Activated CD8-positive, alpha-beta T cell treated with anti-CD3 and anti-CD28 coated beads for 36 hours (primary cell): ENCODE measurements around the gene TMEM229B. TPM values are rescaled to one million over a fixed set of nuclear protein-coding genes. Genes with fewer than 3 reads are reported as not detected.

ENCODE experiments used
- ATAC-seq: fragments of 200-7000 bp; cut with Tn5 transposase; one replicate; pipeline ENCODE4 v1.10.0; 2021; ENCODE audit warnings: mild to moderate bottlenecking, moderate library complexity
- CTCF ChIA-PET: fragments of 350-600 bp; sonication (Branson Sonifier 250); formaldehyde crosslinking; loops from one replicate; lab custom pipeline; 2021; ENCODE audit warnings: antibody characterized with exemption; lab: Charles Lee
- POLR2A ChIA-PET: fragments of 350-600 bp; sonication (Branson Sonifier 250); formaldehyde crosslinking; loops from one replicate; lab custom pipeline; 2021; ENCODE audit warnings: antibody characterized with exemption; lab: Charles Lee
- DNase-seq: peaks from one replicate; pipeline ENCODE4 v3.0.0-alpha.2; 2020
- H3K27ac Mint-ChIP-seq: one replicate; pipeline ENCODE4 v1.8.0; 2021; ENCODE audit warnings: mild to moderate bottlenecking, mixed read lengths
- H3K27me3 Mint-ChIP-seq: one replicate; pipeline ENCODE4 v1.8.0; 2021; ENCODE audit warnings: mixed read lengths
- H3K36me3 Mint-ChIP-seq: one replicate; pipeline ENCODE4 v1.8.0; 2021; ENCODE audit warnings: low read depth, mixed read lengths
- H3K4me1 Mint-ChIP-seq: one replicate; pipeline ENCODE4 v1.8.0; 2021; ENCODE audit warnings: low read depth, mixed read lengths
- H3K4me3 Mint-ChIP-seq: one replicate; pipeline ENCODE4 v1.8.0; 2021; ENCODE audit warnings: mild to moderate bottlenecking, moderate library complexity, mixed read lengths
- H3K9me3 Mint-ChIP-seq: one replicate; pipeline ENCODE4 v1.8.0; 2021; ENCODE audit warnings: mixed read lengths
- CTCF ChIP-seq: fragments of 200-600 bp; IDR thresholded peaks from one replicate; pipeline ENCODE4 v1.8.0; 2022; ENCODE audit warnings: antibody characterized with exemption, mild to moderate bottlenecking
- intact Hi-C: fragments of 100-400 bp; cut with micrococcal nuclease; formaldehyde crosslinking; loops from one replicate; pipeline ENCODE4 v1.10.0; 2022
- total RNA-seq, 2 experiments: library from RNA; stranded (reverse); gene quantifications; one replicate each; pipeline ENCODE4 v1.2.3, GENCODE V29; 2021

TMEM229B gene
- total RNA-seq, 2 experiments from 2014 or later, result 1.6 to 2.3 TPM

GRCh38 chr14:67474366-67474765 is 14.2 kb downstream of the TMEM229B start:
- no peak for TF ChIP-seq CTCF
- Mint-ChIP-seq H3K27me3 (no peaks in the 10 kb centered on the region), H3K27ac (peak overlapping the region; percentile 8), H3K4me3 (no peak overlapping the region), H3K36me3 (peaks cover 4% of the 10 kb centered on the region), H3K4me1 (peaks cover 10% of the 10 kb centered on the region), H3K9me3 (no peaks in the 10 kb centered on the region)
- ChIA-PET POLR2A (no interaction called here), CTCF (no interaction called here)
- ATAC-seq (no peak), DNase-seq (no peak)
- intact Hi-C loops, result no loop called here

- no peak for TF ChIP-seq CTCF
- Mint-ChIP-seq H3K4me3 (no peak overlapping the region), H3K27me3 (no peaks in the 10 kb centered on the region), H3K36me3 (peaks cover 4% of the 10 kb centered on the region), H3K9me3 (no peaks in the 10 kb centered on the region), H3K4me1 (peaks cover 10% of the 10 kb centered on the region), H3K27ac (no peak overlapping the region)
- DNase-seq, result no peak
- intact Hi-C loops, result no loop called here
- ATAC-seq, result no peak
- POLR2A ChIA-PET, result no interaction called here
- CTCF ChIA-PET, result no interaction called here
Observed at GRCh38 chr14:67473290-67474082, 15.0 kb downstream of the TMEM229B start.

- CTCF ChIA-PET, result interaction anchor here (0.9 kb wide), 2 partner anchors 10 to 44 kb away, joined by 3 to 4 read pairs; no protein-coding TSS in a partner anchor
- intact Hi-C loops, result no loop called here
- H3K4me1 Mint-ChIP-seq, result peaks cover 10% of the 10 kb centered on the region
- DNase-seq (no peak), ATAC-seq (no peak)
- peaks cover 4% of the 10 kb centered on the region for H3K36me3 Mint-ChIP-seq
- no peak overlapping the region for H3K4me3 Mint-ChIP-seq
- no peak overlapping the region for H3K27ac Mint-ChIP-seq
- H3K27me3 Mint-ChIP-seq, result no peaks in the 10 kb centered on the region
- H3K9me3 Mint-ChIP-seq, result no peaks in the 10 kb centered on the region
- no peak for TF ChIP-seq CTCF
- POLR2A ChIA-PET, result interaction anchor here (0.5 kb wide), 1 partner anchor 26 kb away, joined by 3 read pairs; no protein-coding TSS in a partner anchor
Observed at GRCh38 chr14:67472726-67473125, 15.8 kb downstream of the TMEM229B start.

- H3K27ac Mint-ChIP-seq, result no peak overlapping the region
- ChIA-PET CTCF (interaction anchor here (0.8 to 1.4 kb wide), 2 partner anchors 14 to 42 kb away, joined by 3 read pairs; no protein-coding TSS in a partner anchor), POLR2A (no interaction called here)
- no peaks in the 10 kb centered on the region for H3K27me3 Mint-ChIP-seq
- H3K36me3 Mint-ChIP-seq, result peaks cover 2% of the 10 kb centered on the region
- H3K4me3 Mint-ChIP-seq, result no peak overlapping the region
- ATAC-seq (no peak), DNase-seq (no peak)
- H3K9me3 Mint-ChIP-seq, result no peaks in the 10 kb centered on the region
- TF ChIP-seq CTCF, result no peak
- H3K4me1 Mint-ChIP-seq, result peaks cover 16% of the 10 kb centered on the region
- intact Hi-C loops, result no loop called here
Observed at GRCh38 chr14:67469954-67470353, 18.6 kb downstream of the TMEM229B start.

- H3K27ac Mint-ChIP-seq, result no peak overlapping the region
- DNase-seq (no peak), ATAC-seq (no peak)
- no peaks in the 10 kb centered on the region for H3K36me3 Mint-ChIP-seq
- ChIA-PET CTCF (interaction anchor here (1.2 to 2.0 kb wide), 6 partner anchors 11 to 44 kb away, joined by 3 to 5 read pairs (median 4); no protein-coding TSS in a partner anchor), POLR2A (interaction anchor here (0.6 to 0.7 kb wide), 2 partner anchors 19 to 733 kb away, joined by 3 read pairs; no protein-coding TSS in a partner anchor)
- TF ChIP-seq CTCF, result no peak
- intact Hi-C loops, result no loop called here
- no peak overlapping the region for H3K4me3 Mint-ChIP-seq
- H3K4me1 Mint-ChIP-seq, result peaks cover 27% of the 10 kb centered on the region
- no peaks in the 10 kb centered on the region for H3K27me3 Mint-ChIP-seq
- H3K9me3 Mint-ChIP-seq, result no peaks in the 10 kb centered on the region
Observed at GRCh38 chr14:67468378-67468730, 20.2 kb downstream of the TMEM229B start.
